NCI-H146 treated with DMSO at 0.1 percent for 48 hours (cell line): ENCODE measurements around the gene KRTAP6-1.

ENCODE experiments used
- DNase-seq: peaks from one replicate; lab custom pipeline; 2025; ENCODE audit not compliant: unreplicated experiment; lab: John Stamatoyannopoulos, UW

KRTAP6-1 gene

GRCh38 chr21:30613836-30614235 is at the start of gene KRTAP6-1:
TSS of gene KRTAP6-1 (minus strand) at chr21:30613930. CDS start at chr21:30613904, 26 bp downstream.
- DNase-seq: no peak

- DNase-seq: no peak
These were observed 39.2 kb upstream of the KRTAP6-1 start for GRCh38 chr21:30652891-30653290.

- no peak for DNase-seq
These were observed 33.2 kb upstream of the KRTAP6-1 start for GRCh38 chr21:30646904-30647414.

- no peak for DNase-seq
These were observed 28.8 kb upstream of the KRTAP6-1 start, which contains the start of gene KRTAP20-3 for GRCh38 chr21:30642564-30642963. TSS of gene KRTAP20-3 (plus strand) at chr21:30642864.

- DNase-seq: no peak
These were observed 25.0 kb upstream of the KRTAP6-1 start for GRCh38 chr21:30638686-30639085.

GRCh38 chr21:30634906-30635305 is 21.2 kb upstream of the KRTAP6-1 start, which contains the start of gene KRTAP20-2:
TSS of gene KRTAP20-2 (plus strand) at chr21:30635206. CDS start at chr21:30635264, 58 bp downstream.
- DNase-seq: no peak

- no peak for DNase-seq
These were observed 15.5 kb upstream of the KRTAP6-1 start for GRCh38 chr21:30629200-30629599.

- DNase-seq: no peak
These were observed 14.4 kb upstream of the KRTAP6-1 start for GRCh38 chr21:30628109-30628508.

GRCh38 chr21:30625449-30626165 is 11.9 kb upstream of the KRTAP6-1 start:
- DNase-seq: no peak

- no peak for DNase-seq
These were observed 9.6 kb upstream of the KRTAP6-1 start for GRCh38 chr21:30623362-30623761.

- DNase-seq: no peak
These were observed 6.8 kb upstream of the KRTAP6-1 start, which contains the start of gene KRTAP20-4 for GRCh38 chr21:30620522-30620921. TSS of gene KRTAP20-4 (plus strand) at chr21:30620627.

- no peak for DNase-seq
These were observed 6.3 kb upstream of the KRTAP6-1 start for GRCh38 chr21:30620080-30620479.

- DNase-seq: no peak
These were observed 2.4 kb upstream of the KRTAP6-1 start, which contains the start of gene KRTAP20-1 for GRCh38 chr21:30616125-30616524. TSS of gene KRTAP20-1 (plus strand) at chr21:30616425. CDS start at chr21:30616455, 30 bp downstream.

GRCh38 chr21:30615199-30615598 is 1.5 kb upstream of the KRTAP6-1 start:
- DNase-seq: no peak

- no peak for DNase-seq
These were observed 1.6 kb downstream of the KRTAP6-1 start for GRCh38 chr21:30612132-30612531.

- DNase-seq: no peak
These were observed 7.8 kb downstream of the KRTAP6-1 start for GRCh38 chr21:30605968-30606367.

- DNase-seq: no peak
These were observed 12.9 kb downstream of the KRTAP6-1 start, which contains the start of gene KRTAP22-1 for GRCh38 chr21:30600787-30601186. TSS of gene KRTAP22-1 (plus strand) at chr21:30601087.

GRCh38 chr21:30598802-30599201 is 14.9 kb downstream of the KRTAP6-1 start, which contains the start of gene KRTAP6-2:
TSS of gene KRTAP6-2 (minus strand) at chr21:30598902. CDS start at chr21:30598874, 28 bp downstream.
- DNase-seq: no peak

GRCh38 chr21:30592140-30592539 is 21.6 kb downstream of the KRTAP6-1 start, which contains the start of gene KRTAP6-3:
TSS of gene KRTAP6-3 (plus strand) at chr21:30592440. CDS start at chr21:30592446, 6 bp downstream.
- no peak for DNase-seq

GRCh38 chr21:30590297-30590696 is 23.4 kb downstream of the KRTAP6-1 start, which contains the start of gene KRTAP22-2:
TSS of gene KRTAP22-2 (minus strand) at chr21:30590397.
- DNase-seq: no peak

- no peak for DNase-seq
These were observed 30.9 kb downstream of the KRTAP6-1 start for GRCh38 chr21:30582870-30583269.

- no peak for DNase-seq
These were observed 33.6 kb downstream of the KRTAP6-1 start for GRCh38 chr21:30580132-30580531.
